SHP77 treated with DMSO at 0.1 percent for 48 hours (cell line): ENCODE data around the gene PYCR2.
"Not testable (repeated sequence)": the region's sequence is repeated elsewhere in the genome, so short reads cannot be mapped to it uniquely, and the experiment has no call there.

Experiments
- DNase-seq: peaks from one replicate; lab custom pipeline; 2025; lab: John Stamatoyannopoulos, UW

The PYCR2 gene

GRCh38 chr1:225942574-225942973, 18.5 kb upstream of the PYCR2 start:
- no peak for DNase-seq

- DNase-seq: no peak
Observed at GRCh38 chr1:225941942-225942222, 17.8 kb upstream of the PYCR2 start.

DNA sequence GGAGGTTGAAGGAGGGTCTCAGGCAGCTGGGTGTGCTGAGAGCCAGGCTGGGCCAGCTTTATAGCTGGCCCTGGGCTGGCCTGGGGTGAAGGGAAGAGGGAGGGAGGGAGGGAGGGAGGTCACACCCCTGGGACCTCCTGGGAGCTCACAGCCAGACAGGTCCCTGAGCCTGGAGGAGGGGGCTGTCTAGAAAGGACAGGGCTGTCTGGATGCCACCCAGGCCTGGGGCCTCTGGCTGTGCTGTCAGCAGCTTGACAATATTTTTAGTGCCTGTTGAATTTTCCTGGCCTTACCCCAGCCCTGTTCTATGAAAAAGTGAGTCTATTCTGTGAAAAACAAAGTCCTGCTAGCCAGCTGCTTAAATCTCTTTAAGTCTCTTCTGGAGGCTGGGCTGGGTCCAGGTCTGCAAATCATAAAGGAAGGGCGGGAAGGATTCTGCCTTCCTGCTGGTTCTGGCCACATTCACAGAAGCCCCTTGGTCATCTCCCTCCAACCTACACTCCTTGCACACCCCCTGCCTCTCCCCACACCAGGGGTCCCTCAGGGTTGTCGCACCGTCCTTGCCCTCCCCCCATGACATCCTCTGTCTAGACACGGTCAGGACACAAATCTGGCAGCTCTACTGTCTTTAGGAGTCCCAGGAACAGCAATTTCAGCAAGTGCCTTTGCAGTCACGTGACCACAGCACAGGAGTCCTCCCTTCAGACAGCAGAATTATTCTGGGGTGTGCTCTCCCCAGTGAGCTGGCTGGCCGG, 17.3 kb upstream of the PYCR2 start, which contains the start of gene LEFTY2:
Gene LEFTY2 (minus strand): TSS at position 34 of the 755 bp plus-strand sequence. CDS start 80 bp downstream, outside the sequence.
- DNase-seq: no peak

- no peak for DNase-seq
Observed at GRCh38 chr1:225940385-225941151, 16.5 kb upstream of the PYCR2 start.

DNA sequence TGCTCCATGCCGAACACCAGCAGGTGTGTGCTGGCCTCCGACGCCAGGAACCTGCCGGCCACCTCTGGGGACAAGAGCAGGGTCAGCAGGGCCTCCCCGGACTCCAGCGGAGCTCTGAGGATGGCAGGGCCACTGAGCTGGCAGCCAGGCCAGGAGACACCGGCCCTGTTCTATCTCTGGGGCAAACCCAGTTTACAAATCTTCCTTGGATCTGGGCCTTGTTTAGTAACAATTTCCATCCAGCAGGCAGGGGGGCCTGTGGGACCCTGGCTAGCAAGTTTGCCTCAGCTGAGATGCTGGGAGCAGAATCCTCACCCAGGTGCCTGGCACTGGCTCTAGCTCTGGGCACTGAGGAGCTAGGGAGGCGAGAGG, 15.9 kb upstream of the PYCR2 start:
- not testable (repeated sequence) for DNase-seq

DNA sequence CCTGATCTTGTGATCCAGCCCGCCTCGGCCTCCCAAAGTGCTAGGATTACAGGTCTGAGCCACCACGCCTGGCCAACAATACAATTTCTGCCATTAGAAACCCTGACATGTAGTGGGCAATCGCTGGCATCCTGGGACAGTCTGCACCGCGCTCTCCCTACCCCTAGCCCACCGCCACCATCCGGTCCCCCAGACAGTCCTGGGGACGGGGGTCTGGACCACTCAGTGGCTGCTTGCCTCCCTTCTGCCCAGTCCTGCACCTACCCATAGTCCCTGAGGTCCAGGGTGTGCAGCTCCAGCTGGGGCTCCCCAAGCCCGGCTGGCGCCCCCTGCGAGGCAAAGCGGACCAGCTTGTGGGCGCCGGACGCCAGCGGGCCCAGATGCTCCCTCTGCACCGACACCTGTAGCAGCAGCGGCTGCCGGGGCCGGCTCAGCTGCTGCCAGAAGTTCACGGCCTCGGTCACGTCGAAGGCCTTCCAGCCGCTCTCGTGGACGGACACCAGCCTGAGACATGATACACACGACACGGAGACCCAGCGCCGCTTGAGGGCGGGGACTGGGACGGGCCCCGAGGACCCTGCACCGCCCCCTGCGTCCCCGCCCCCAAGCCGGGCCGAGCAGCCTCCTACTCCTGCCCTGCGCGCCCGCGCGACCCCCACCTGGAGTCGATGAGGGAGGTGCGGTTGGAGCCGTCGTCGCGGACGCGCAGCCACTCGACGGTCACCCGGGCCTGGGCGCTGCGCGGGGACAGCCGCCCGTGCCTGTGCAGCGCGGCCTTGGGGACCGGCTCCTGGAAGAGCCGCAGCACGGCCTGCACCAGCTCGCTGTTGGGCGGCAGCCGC, 15.3 kb upstream of the PYCR2 start:
- DNase-seq: not testable (repeated sequence)

GRCh38 chr1:225937048-225937968, 13.3 kb upstream of the PYCR2 start:
- no peak for DNase-seq

DNA sequence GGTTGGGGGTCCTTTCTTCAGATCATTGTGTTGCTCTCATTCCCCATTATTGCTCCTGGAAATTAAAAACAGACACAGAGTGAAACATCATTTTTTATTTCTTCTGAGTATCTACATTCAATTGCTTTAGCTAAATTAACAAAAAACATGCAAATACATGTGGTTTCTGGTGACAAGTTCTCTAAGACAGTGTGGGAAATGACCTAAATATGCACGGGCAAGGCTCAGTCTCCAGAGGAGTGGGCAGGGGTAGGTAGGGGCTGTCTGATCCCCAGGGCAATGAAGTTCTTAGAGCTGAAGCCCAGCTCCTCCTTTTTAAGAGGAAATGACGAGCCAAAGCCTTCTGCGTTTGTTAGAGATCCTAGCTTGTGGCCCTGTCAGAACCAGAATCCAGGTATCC, 12.5 kb upstream of the PYCR2 start:
- DNase-seq: no peak

DNA sequence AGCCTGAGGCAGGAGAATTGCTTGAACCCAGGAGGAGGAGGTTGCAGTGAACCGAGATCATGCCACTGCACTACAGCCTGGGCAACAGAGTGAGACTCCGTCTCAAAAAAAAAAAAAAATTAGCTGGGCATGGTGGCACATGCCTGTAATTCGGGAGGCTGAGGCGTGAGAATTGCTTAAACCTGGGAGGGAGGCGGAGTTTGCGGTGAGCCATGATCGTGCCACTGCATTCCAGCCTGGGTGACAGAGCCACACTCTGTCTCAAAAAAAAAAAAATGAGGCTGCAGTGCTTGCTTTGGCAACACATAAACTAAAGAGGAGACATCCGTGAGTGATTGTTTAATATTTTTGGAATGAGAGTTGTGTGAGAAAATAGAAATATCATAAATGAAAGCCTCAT, 12.0 kb upstream of the PYCR2 start:
- not testable (repeated sequence) for DNase-seq

DNA sequence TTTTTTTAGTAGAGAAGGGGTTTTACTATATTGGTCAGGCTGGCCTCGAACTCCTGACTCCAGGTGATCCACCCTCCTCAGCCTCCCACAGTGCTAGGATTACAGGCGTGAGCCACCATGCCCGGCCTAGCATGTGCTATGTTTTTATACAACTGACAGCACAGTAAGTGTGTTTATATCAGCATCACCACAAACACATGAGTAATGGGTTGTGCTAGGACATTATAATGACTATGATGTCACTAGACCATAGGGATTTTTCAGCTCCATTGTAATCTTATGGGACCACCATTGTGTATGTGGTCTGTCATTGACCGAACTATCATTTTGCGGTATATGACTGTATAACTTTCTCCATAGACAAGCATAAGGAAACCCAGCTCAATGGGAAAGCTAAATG, 10.7 kb upstream of the PYCR2 start:
- no peak for DNase-seq

GRCh38 chr1:225933072-225933471, 9.0 kb upstream of the PYCR2 start:
- no peak for DNase-seq

DNA sequence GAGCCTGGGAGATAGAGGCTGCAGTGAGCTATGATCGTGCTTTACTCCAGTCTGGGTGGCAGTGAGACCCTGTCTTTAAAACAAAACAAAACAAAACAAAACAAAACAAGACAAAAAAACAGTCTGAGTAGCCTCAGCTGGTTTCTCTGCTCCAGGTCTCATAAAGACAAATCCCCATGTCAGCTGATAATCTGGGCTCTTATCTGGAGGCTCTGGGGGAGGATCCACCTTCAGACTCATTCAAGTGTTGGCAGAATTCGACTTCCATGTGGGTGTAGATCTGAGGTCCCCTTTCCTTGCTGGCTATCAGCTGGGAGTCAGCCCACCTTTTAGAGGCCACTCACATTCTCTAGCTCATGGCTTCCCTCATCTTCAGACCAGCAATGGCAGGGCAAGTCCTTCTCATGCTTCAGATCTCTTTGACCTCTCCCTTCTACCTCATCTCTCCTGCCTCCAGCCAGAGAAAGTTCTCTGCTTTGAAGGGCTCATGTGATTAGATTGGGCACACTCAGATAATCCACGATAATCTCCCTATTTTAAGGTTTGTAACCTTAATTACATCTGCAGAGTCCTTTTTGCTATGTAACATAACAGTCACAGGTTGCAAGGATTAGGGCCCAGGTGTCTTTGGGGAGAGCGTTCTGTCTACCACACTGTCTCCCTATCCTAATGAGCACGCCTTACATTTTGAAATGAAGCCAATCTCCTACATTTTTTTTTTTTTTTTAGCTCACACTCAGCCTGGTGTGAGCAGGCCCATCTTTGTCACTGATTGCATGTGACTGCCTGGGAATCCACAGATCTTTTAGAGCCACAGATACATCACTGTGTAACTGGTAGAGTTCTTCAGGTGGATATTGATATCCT, 7.5 kb upstream of the PYCR2 start:
- no peak for DNase-seq

- no peak for DNase-seq
Observed at GRCh38 chr1:225930566-225930965, 6.5 kb upstream of the PYCR2 start.

DNA sequence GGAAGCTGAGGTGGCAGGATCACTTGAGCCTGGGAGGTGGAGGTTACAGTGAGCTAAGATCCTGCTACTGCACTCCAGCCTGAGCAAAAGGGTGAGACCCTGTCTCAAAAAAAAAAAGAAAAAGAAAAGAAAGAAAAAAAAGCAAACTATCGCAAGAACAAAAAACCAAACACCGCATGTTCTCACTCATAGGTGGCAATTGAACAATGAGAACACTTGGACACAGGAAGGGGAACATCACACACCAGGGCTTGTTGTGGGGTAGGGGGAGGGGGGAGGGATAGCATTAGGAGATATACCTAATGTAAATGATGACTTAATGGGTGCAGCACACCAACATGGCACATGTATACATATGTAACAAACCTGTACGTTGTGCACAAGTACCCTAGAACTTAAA, 5.4 kb upstream of the PYCR2 start:
- not testable (repeated sequence) for DNase-seq

DNA sequence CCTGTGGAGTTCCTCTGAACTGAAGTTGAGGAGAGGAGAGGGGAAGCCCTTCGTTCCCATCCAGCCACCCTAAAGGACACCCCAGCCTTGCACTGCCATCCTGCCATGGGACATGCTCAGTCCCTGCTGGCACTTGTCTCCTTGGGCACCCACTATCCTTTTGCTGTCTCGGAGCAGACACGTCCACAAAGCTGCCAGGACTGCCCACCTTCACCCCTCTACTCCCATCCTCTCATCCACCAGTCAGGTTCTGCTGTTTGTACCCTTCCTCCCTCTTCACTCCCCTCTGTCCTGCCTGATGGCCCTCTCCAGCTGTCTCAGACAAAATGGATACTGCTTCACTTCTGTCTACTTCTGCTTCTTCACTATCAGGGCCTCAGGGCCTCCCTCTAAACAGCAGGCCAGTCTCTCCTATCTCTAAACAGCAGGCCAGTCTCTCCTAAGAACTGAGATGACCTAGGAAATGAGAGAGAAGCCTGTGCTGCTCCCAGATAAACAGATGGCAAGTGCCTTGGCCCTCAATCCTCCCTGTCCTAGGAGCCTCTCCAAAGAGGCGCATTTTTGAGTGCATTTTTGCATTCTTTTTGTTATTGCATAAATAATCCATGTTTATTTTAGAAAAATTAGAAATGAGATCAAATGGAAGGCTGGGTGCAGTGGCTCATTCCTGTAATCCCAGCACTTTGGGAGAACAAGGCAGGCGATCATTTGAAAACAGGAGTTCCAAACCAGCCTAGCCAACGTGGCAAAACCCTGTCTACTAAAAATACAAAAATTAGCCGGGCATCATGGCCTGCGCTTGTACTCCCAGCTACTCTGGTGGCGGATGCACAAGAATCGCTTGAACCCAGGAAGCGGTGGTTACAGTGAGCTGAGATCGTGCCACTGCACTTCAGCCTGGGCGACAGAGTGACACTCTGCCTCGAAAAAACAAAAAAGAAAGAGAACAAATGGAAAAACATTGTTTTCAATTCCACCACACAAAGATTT, 4.4 kb upstream of the PYCR2 start:
- no peak for DNase-seq

DNA sequence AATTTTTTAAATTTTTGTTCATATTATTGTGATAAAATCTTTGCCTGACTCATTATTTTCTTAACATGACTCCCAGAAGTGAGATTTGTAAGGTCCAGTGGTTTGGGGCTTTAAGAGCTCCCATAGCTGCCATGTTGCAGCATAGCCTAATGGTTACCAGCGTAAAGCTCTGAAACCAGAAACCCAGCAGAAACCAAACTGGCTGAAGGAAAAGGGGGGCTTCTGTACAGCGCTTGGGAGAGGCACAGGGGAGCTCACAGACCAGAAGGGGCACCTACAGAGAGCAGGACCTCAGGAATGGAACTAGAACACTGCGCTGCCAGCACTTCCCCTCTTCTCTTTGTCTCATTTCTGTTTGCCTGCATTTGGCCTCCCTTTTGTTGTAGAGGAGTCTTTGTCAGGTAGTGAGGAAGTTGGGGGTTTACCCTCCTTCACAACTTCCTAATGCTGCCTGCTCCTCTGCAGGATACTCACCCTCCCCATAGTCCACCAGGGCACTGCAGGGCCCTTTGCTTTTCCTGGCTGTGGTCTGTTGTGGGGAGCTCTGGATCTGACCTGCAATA, 2.6 kb upstream of the PYCR2 start:
- no peak for DNase-seq

DNA sequence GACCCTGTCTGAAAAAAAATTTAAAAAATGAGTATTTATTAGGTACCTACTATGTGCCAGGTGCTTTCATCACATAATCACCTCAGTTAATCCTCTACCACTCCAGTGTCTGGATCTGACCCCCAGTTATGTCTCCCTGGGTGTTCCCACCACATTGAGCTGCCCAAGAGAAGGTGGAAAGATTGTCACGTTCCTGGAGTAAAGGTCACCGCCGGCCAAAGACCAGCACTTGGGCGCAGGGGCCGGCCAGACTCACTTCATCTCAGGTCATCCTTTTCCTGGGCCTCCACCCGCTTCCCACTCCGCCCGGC, 714 bp downstream of the PYCR2 start:
- DNase-seq: no peak

GRCh38 chr1:225921734-225922709, 2.0 kb downstream of the PYCR2 start:
- DNase-seq: no peak
